A549 (cell line): ENCODE results near the gene KIF18A. TPM values are rescaled to one million over a fixed set of nuclear protein-coding genes. Genes with fewer than 3 reads are reported as not detected.

Experiments
- ATAC-seq, 2 experiments: fragments of 200-7000 bp in 1 of 2; fragments of >200 bp in 1 of 2; cut with Nextera tagmentation in 1 of 2; cut with Tn5 transposase in 1 of 2; 3 replicates each; pipeline versions ENCODE4 v1.8.0 to v1.9.1; 2018 to 2020; ENCODE audit warnings: mild to moderate bottlenecking in 1 of 2, moderate library complexity in 1 of 2
- CTCF ChIA-PET: fragments of 300-600 bp; sonication (Branson Sonifier 250); formaldehyde crosslinking; extraction: SDS; loops from one replicate; lab custom pipeline; 2021; ENCODE audit warnings: antibody characterized with exemption, inconsistent platforms; lab: Yijun Ruan, JAX
- POLR2A ChIA-PET: fragments of 350-600 bp; formaldehyde crosslinking; extraction: SDS; loops from one replicate; lab custom pipeline; 2021; ENCODE audit warnings: antibody characterized with exemption, inconsistent platforms; lab: Yijun Ruan, JAX
- DNase-seq, 2 experiments: peaks; one replicate each; pipeline versions ENCODE4 v3.0.0 to v3.0.0-alpha.2; 2011 to 2016; ENCODE audit warnings: low read depth in 1 of 2, low spot score in 1 of 2
- FAIRE-seq: peaks from 2 replicates; lab custom pipeline; 2011; peaks lifted over from hg19 to GRCh38; lab: Jason Lieb, UNC
- H3K27ac ChIP-seq, 2 experiments: fragments of >200 bp; sonication (Bioruptor Twin); formaldehyde crosslinking; 3 replicates each; pipeline ENCODE4 v1.5.1; 2016 to 2017
- H3K4me1 ChIP-seq: fragments of >200 bp; sonication (Bioruptor Twin); formaldehyde crosslinking; 3 replicates; pipeline ENCODE4 v1.6.1; 2016
- H3K4me2 ChIP-seq: fragments of >200 bp; sonication (Bioruptor Twin); formaldehyde crosslinking; 3 replicates; pipeline ENCODE4 v1.6.1; 2016
- H3K4me3 ChIP-seq: fragments of >200 bp; sonication (Bioruptor Twin); formaldehyde crosslinking; 3 replicates; pipeline ENCODE4 v1.5.1; 2016
- H3K9me3 ChIP-seq: fragments of >200 bp; sonication (Bioruptor Twin); formaldehyde crosslinking; 3 replicates; pipeline ENCODE4 v1.6.1; 2016
- EHF ChIP-seq: fragments of 250-450 bp; sonication (Bioruptor Pico); IDR thresholded peaks from 2 replicates; pipeline ENCODE4 v1.5.0; 2020; ENCODE audit warnings: mild to moderate bottlenecking
- EHMT2 ChIP-seq: fragments of 200-600 bp; sonication (generic); IDR thresholded peaks from 2 replicates; pipeline ENCODE4 v1.6.1; 2016; ENCODE audit warnings: antibody characterized with exemption, low read depth, mild to moderate bottlenecking, moderate library complexity
- ELK1 ChIP-seq: fragments of 150-350 bp; IDR thresholded peaks from 2 replicates; pipeline ENCODE4 v1.6.1; 2014; ENCODE audit warnings: low read depth, mild to moderate bottlenecking, low read length
- ESRRA ChIP-seq: fragments of 150-350 bp; IDR thresholded peaks from 2 replicates; pipeline ENCODE4 v1.6.1; 2014; ENCODE audit warnings: mild to moderate bottlenecking, low read length, borderline replicate concordance
- FOXS1 ChIP-seq: fragments of 250-450 bp; sonication (Bioruptor Pico); IDR thresholded peaks from 2 replicates; pipeline ENCODE4 v1.5.0; 2020; ENCODE audit warnings: mild to moderate bottlenecking, moderate library complexity
- GATA3 ChIP-seq: IDR thresholded peaks from 2 replicates; pipeline ENCODE4 v1.6.1; 2012; ENCODE audit warnings: borderline replicate concordance
- HDAC2 ChIP-seq: fragments of 200-600 bp; sonication (generic); IDR thresholded peaks from 2 replicates; pipeline ENCODE4 v1.6.1; 2016
- HEYL ChIP-seq: fragments of 250-450 bp; sonication (Bioruptor Pico); IDR thresholded peaks from 2 replicates; pipeline ENCODE4 v1.8.0; 2021; ENCODE audit warnings: mild to moderate bottlenecking, moderate library complexity
- KDM5A ChIP-seq: fragments of 200-600 bp; sonication (generic); IDR thresholded peaks from 2 replicates; pipeline ENCODE4 v1.6.1; 2016; ENCODE audit warnings: antibody characterized with exemption, mild to moderate bottlenecking
- PHF8 ChIP-seq: fragments of 200-600 bp; sonication (generic); IDR thresholded peaks from 2 replicates; pipeline ENCODE4 v1.6.1; 2016; ENCODE audit warnings: low read depth, mild to moderate bottlenecking, antibody characterized with exemption, moderate library complexity, borderline replicate concordance
- POLR2A ChIP-seq: IDR thresholded peaks from 2 replicates; pipeline ENCODE4 v1.6.1; 2012; ENCODE audit warnings: mild to moderate bottlenecking, low read length
- RAD21 ChIP-seq, 2 experiments: fragments of >200 bp in 1 of 2; sonication (Bioruptor Twin) in 1 of 2; formaldehyde crosslinking in 1 of 2; IDR thresholded peaks in 1 of 2; conservative IDR thresholded peaks in 1 of 2; 2 replicates in 1 of 2; 3 replicates in 1 of 2; pipeline ENCODE4 v1.6.1; 2012 to 2018; ENCODE audit warnings: inconsistent platforms in 1 of 2
- RCOR1 ChIP-seq: fragments of 150-350 bp; IDR thresholded peaks from 2 replicates; pipeline ENCODE4 v1.6.1; 2014; ENCODE audit warnings: antibody characterized with exemption, low read length, low read depth
- RFX5 ChIP-seq: fragments of 450-650 bp; IDR thresholded peaks from 2 replicates; pipeline ENCODE4 v1.7.1; 2014; ENCODE audit warnings: antibody characterized with exemption, mild to moderate bottlenecking, moderate library complexity
- SMC3 ChIP-seq: fragments of >200 bp; sonication (Bioruptor Twin); formaldehyde crosslinking; IDR thresholded peaks from 3 replicates; pipeline ENCODE4 v1.6.1; 2018; ENCODE audit warnings: inconsistent platforms
- ZC3H11A ChIP-seq: fragments of 450-650 bp; IDR thresholded peaks from 2 replicates; pipeline ENCODE4 v1.6.1; 2014; ENCODE audit warnings: antibody characterized with exemption, mild to moderate bottlenecking
- WGBS: methylation state at CpG from one replicate; pipeline ENCODE4 v1.1.6; 2017; ENCODE audit errors: missing lambda C conversion rate; 5-methylcytosine and 5-hydroxymethylcytosine counted together
- polyA plus RNA-seq, 4 experiments: library from polyadenylated mRNA; depleted of rRNA in 3 of 4; stranded (reverse); fragments of >200 nt; fragmentation: RNase III in 1 of 4; extraction: RNeasy Plus Mini Kit Qiagen cat#74134 plus additional on column Dnase treatment in 1 of 4; gene quantifications; 2 replicates in 3 of 4; 3 replicates in 1 of 4; pipeline ENCODE4 v1.2.3, GENCODE V29; 2011 to 2017
- TF ChIP-seq, protein P1 (sequence below): fragments of >200 bp; sonication (Bioruptor Twin); formaldehyde crosslinking; IDR thresholded peaks from 3 replicates; pipeline ENCODE4 v1.6.1; 2016
- TF ChIP-seq, protein P2 (sequence below): fragments of 250-450 bp; sonication (Bioruptor Pico); IDR thresholded peaks from 2 replicates; pipeline ENCODE4 v1.5.0; 2021; ENCODE audit warnings: mild to moderate bottlenecking, moderate library complexity, borderline replicate concordance
- TF ChIP-seq, protein P3 (sequence below): IDR thresholded peaks from 2 replicates; pipeline ENCODE4 v1.6.1; 2012; ENCODE audit warnings: low read depth, borderline replicate concordance

Gene KIF18A
- polyA plus RNA-seq, 2 of the 4 experiments (the other 2 are of a cell fraction), result 24.8 to 47.2 TPM

DNA sequence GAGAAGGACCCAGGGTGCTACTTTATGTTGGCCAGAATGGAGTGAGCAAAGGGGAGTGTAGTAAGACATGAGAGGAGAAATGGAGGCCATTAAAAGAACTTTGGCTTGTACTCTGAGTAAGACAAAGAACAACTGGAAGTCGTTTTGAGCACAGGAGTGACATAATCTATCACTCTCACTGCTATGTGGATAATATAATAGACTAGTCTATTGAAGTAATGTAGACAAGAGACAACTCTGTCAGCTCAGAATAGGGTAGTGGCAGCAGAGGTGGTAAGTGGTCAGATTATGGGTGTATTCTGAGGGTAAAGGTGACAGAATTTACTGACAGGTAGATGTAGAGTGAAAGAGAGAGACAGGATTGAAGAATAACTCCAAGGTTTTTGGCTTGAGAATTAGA lies 8.2 kb downstream of the KIF18A start (continued):
- TF ChIP-seq, protein P1, sequence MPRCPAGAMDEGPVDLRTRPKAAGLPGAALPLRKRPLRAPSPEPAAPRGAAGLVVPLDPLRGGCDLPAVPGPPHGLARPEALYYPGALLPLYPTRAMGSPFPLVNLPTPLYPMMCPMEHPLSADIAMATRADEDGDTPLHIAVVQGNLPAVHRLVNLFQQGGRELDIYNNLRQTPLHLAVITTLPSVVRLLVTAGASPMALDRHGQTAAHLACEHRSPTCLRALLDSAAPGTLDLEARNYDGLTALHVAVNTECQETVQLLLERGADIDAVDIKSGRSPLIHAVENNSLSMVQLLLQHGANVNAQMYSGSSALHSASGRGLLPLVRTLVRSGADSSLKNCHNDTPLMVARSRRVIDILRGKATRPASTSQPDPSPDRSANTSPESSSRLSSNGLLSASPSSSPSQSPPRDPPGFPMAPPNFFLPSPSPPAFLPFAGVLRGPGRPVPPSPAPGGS, result no peak
- no peak for TF ChIP-seq ZC3H11A

- H3K4me2 ChIP-seq, result no peak overlapping the region
- WGBS, result 64% methylated on average over 1 of the region's 1 CpG
- CTCF ChIA-PET, result interaction anchor here (1.6 kb wide), 1 partner anchor 10 kb away, joined by 3 read pairs; the partner anchor contains the start of genes KIF18A and METTL15
- H3K4me1 ChIP-seq, result peaks cover 34% of the 10 kb centered on the region
- H3K4me3 ChIP-seq, result no peak overlapping the region
- POLR2A ChIA-PET, result interaction anchor here (0.7 kb wide), 1 partner anchor 208 kb away, joined by 3 read pairs; no protein-coding TSS in a partner anchor
- 0 out of 6 replicates have a peak overlapping the region, but pooled peaks of 1 of the 2 experiments have one; percentile 22 for H3K27ac ChIP-seq
- no peak for ATAC-seq
- DNase-seq, result no peak
- FAIRE-seq, result no peak
- no peaks in the 10 kb centered on the region for H3K9me3 ChIP-seq
- TF ChIP-seq, protein P2, sequence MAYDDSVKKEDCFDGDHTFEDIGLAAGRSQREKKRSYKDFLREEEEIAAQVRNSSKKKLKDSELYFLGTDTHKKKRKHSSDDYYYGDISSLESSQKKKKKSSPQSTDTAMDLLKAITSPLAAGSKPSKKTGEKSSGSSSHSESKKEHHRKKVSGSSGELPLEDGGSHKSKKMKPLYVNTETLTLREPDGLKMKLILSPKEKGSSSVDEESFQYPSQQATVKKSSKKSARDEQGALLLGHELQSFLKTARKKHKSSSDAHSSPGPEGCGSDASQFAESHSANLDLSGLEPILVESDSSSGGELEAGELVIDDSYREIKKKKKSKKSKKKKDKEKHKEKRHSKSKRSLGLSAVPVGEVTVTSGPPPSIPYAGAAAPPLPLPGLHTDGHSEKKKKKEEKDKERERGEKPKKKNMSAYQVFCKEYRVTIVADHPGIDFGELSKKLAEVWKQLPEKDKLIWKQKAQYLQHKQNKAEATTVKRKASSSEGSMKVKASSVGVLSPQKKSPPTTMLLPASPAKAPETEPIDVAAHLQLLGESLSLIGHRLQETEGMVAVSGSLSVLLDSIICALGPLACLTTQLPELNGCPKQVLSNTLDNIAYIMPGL (CRISPR knock-in tag), result no peak
- no peak for TF ChIP-seq RAD21 (conservative IDR thresholded peaks at IDR 0.05 in 1 of 2, IDR thresholded peaks at IDR 0.05 in 1 of 2)
- no peak for TF ChIP-seq EHF
- no peak for TF ChIP-seq PHF8
- TF ChIP-seq RFX5, result no peak
- no peak for TF ChIP-seq RCOR1
- no peak for TF ChIP-seq GATA3
- no peak for TF ChIP-seq POLR2A
- TF ChIP-seq ESRRA, result no peak
Observed at GRCh38 chr11:28098257-28098656, 9.7 kb downstream of the KIF18A start.

GRCh38 chr11:28092786-28093185 lies 15.2 kb downstream of the KIF18A start:
- H3K27ac ChIP-seq, result no peak overlapping the region; a peak in 1 of 6 replicates
- no peak for FAIRE-seq
- H3K4me1 ChIP-seq, result peaks cover 26% of the 10 kb centered on the region
- POLR2A ChIA-PET, result no interaction called here
- H3K4me2 ChIP-seq, result no peak overlapping the region
- CTCF ChIA-PET, result no interaction called here
- no peak for DNase-seq
- H3K4me3 ChIP-seq, result no peak overlapping the region
- H3K9me3 ChIP-seq, result no peaks in the 10 kb centered on the region
- no peak for ATAC-seq
- no peak for TF ChIP-seq FOXS1 (CRISPR knock-in tag)
- no peak for TF ChIP-seq EHF
- TF ChIP-seq PHF8, result no peak
- TF ChIP-seq HEYL, result no peak
- no peak for TF ChIP-seq HDAC2
- no peak for TF ChIP-seq EHMT2
- no peak for TF ChIP-seq KDM5A
- TF ChIP-seq, protein P3, sequence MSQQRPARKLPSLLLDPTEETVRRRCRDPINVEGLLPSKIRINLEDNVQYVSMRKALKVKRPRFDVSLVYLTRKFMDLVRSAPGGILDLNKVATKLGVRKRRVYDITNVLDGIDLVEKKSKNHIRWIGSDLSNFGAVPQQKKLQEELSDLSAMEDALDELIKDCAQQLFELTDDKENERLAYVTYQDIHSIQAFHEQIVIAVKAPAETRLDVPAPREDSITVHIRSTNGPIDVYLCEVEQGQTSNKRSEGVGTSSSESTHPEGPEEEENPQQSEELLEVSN, result no peak
- no peak for TF ChIP-seq ELK1
- TF ChIP-seq SMC3, result no peak
